RPMI7951 (cell line): ENCODE measurements around the gene ATG16L2. TPM values are rescaled to one million over a fixed set of nuclear protein-coding genes. Genes with fewer than 3 reads are reported as not detected.
A peak's percentile ranks its signal among the peaks of the same experiment; 100 is the strongest.

Experiments used
- DNase-seq: peaks from one replicate; pipeline ENCODE4 v3.0.0-alpha.2; 2012; ENCODE audit warnings: low read depth
- total RNA-seq: library from RNA; depleted of rRNA; stranded (reverse); fragments of >200 nt; shearing (Covaris generic); gene quantifications from 2 replicates; pipeline ENCODE4 v1.2.3, GENCODE V29; 2014; rRNA removed

The ATG16L2 gene, protein sequence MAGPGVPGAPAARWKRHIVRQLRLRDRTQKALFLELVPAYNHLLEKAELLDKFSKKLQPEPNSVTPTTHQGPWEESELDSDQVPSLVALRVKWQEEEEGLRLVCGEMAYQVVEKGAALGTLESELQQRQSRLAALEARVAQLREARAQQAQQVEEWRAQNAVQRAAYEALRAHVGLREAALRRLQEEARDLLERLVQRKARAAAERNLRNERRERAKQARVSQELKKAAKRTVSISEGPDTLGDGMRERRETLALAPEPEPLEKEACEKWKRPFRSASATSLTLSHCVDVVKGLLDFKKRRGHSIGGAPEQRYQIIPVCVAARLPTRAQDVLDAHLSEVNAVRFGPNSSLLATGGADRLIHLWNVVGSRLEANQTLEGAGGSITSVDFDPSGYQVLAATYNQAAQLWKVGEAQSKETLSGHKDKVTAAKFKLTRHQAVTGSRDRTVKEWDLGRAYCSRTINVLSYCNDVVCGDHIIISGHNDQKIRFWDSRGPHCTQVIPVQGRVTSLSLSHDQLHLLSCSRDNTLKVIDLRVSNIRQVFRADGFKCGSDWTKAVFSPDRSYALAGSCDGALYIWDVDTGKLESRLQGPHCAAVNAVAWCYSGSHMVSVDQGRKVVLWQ
- total RNA-seq, result 3.0 and 4.3 TPM in 2 replicates

DNA sequence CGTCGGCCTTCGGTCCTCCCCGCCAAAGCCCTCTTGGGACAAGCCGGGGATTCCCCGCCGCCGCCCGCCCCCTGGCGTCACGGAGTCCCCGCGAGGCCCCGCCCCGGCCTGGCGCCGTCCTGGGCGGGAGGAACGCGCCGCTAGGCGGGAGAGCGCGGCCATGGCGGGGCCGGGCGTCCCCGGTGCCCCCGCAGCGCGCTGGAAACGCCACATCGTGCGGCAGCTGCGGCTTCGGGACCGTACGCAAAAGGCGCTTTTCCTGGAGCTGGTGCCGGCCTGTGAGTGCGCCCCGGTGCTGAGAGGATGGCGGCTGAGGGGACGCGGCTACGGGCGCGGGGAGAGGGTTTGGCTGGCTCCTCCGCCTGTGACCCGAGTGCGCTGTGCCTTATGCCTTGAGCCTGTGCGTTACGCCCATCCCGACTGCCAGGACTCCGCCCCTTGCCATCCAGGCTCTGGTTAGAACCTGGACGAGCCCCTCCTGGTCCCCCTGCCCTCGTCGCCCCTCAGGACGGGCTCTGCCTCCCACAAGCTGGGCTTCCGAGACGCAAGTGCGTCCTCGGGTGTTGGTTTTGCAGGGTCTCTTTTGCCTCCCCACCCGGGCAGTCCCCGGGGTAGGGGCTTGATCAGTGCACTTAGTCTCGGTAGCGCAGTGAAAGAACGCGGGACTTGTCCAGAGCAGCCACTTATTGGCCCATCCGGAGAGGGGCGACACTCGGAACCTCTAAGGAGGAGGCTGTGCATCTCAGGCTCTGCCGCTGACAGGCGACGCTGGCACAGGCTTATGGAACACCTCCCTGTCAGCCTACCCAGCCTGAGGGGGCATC, at the start of gene ATG16L2:
Gene ATG16L2 (plus strand): TSS at position 126 of the 824 bp plus-strand sequence. CDS start 35 bp downstream, at position 161.
- peak; percentile 84 for DNase-seq

DNA sequence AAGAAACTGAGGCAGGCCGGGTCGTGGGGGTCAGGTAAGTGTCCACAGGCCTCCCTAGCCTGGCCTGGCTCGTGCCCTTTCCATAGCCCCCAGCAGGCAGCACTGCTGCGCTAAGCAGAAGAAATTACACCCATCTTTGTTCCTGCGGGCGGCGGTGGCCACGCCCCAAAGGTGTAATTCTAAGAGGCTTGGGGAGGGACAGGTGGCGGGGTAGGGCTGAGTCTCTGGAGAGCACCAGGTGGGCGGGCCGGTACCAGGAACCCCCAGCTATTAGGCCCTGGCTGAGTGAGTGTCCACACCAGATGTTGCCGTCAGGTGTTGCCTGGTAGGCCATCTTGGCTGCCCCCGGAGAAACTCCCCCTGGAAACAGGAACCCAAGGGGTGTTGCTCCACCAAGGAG, 49.7 kb upstream of the ATG16L2 start:
- no peak for DNase-seq

DNA sequence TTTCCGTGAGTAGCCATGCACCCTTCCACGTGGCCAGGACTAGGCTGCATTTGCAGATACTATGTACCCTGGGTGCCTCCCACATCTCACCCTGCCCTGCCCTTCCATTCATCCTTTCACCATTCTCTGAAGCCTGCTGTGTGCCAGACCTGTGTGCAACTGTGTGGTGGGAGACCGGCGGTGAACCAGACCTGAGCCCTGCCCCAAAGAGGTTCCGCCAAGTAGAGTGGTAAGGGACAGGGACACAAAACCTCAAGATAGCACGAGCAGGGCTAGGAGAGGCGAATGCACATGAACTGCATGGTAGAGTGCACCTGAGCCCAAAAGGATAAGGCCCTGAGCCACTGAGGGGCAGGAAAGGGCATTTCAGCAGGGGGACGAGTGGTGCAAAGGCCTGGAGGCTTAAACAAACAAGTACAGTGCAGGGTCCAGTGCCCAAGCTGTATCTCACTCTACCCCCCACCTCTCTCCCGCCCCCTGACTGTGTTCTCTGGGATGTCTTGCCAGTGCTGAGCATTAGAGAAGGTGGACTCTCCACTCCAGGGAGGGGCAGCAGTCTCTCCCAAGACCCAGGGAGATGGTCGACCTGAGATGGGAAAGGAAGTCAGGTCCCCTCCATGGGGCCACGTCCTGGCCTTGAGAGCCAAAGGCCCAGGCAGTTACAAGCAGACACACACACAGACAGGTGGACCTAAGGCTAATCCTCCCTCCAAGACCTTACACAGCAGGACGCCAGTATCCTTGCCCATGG, 47.9 kb upstream of the ATG16L2 start:
- DNase-seq, result no peak

DNA sequence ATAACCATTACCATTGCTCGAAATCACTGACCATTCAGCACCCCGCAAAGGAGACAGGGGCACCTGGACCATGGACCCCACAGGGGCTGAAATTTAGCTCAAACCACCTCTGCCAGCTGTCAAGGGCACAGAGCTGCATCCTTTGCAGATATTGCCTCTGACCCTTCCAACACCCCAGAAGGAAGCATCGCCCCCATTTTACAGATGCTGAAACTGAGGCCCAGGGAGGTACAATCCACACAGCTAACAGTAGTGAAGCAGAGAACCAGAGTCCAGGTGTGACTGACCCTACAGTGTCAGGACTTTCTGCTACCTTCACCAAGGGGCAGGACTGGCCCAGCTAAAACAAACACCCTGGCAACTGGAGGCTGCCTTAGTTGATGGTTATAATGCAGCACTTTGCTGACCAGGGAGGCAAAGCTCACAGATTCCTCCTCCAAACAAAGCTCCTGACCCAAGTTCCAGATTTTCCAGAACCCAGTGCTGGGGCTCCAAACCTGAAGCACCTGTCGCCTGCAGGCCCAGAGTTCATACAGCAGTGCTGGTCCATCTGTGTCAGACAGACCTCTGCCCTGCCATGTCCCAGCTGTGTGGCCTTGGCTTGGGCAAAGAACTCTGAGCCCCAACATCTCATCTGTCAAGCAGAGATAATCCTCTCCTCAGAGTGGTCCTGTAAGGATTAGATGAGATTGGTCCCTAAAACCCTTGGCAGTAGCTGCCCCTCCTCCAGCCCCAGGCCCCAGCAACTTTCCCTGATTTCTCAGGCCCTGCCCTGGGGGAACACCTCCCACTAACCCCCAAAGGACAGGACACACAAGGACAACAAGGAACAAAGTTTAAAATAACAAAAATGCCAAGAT, 46.8 kb upstream of the ATG16L2 start:
- no peak for DNase-seq

DNA sequence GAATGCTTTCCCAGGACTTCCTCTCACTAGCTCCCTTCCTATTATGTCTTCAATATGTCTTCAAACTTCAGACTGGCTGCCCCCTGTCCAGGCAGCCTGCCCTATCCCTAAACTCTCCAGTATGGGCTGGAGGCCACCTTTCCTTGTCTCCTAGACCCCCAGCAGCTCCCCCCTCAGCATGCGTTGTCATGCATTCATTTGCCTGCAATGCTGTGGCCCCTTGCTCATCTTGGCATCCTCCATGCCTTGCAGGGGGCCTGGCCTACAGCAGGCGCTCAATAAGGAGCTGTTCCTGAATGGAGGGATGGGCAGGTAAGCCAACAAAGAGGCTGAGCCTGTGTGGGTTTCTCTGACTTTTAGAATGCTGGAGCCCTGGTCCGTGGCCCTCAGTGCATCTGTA, 45.6 kb upstream of the ATG16L2 start:
- no peak for DNase-seq

DNA sequence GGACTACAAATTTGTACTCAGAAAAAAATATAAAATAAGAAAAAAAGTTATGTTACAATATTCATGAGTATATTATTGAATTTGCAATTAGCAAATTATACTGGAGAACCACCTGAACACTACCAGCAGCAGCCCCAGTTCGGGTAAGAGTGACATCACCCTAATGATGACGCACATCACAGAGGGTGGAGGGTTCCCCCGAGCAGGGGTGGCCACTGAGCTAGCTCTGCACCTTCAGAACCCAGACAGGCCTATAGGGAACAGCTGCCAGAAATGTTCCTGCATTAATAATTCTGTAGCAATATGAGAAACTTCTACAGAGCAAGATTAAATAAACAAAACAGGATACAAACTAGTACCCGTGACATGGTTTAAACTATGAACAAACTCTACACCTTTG, 44.5 kb upstream of the ATG16L2 start:
- no peak for DNase-seq

DNA sequence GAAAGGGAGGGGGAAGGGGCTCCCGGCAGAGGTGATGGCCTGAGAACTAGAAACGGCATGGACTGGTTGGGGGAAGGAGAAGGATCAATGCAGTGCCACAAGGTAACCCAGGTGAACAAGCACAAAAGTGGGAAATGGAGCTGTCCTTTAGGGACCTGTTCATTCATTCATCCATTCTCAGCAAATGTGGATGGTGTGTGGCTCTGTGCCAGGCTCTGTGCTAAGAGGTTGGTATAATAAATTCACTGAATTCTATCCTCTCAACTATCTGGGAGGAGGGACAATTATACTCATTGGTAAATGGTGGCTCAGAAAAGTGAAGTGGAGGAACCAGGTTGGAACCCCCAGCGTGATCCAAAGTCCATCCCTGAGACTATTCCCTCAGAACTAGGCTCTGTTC, 43.4 kb upstream of the ATG16L2 start:
- DNase-seq, result no peak

DNA sequence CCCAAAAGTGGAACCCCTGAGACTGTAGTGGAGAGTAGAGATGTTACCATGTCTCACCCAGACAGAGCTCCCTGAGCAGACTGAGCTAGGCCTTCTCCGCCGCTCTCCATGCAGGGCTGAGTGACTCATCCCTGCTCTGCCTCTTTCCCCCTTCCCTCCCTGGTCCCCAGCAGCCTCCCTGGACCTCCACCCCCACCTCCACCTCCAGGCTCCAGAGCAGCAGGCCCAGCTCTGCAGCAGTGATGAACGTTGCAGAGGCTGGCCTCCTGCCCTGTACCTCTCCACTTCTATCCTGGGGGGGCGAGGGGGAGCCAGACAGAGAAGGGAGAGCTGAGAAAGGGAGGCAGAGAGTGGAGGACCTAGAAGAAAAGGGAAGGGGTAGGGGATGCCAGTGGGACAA, 42.7 kb upstream of the ATG16L2 start:
- peak; percentile 62 for DNase-seq

DNA sequence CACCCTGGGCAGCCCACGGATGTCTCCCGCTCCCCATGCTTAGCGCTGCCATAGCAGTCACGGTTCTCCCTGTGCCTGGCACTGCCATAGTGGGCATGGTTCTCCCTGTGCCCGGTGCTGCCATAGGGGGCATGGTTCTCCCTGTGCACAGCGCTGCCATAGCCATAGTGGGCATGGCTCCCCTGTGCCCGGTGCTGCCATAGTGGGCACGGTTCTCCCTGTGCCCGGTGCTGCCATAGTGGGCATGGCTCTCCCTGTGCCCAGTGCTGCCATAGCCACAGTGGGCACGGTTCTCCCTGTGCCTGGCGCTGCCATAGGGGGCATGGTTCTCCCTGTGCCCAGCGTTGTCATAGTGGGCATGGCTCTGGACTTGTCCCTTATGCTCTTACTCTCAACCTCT, 42.2 kb upstream of the ATG16L2 start:
- DNase-seq, result no peak

DNA sequence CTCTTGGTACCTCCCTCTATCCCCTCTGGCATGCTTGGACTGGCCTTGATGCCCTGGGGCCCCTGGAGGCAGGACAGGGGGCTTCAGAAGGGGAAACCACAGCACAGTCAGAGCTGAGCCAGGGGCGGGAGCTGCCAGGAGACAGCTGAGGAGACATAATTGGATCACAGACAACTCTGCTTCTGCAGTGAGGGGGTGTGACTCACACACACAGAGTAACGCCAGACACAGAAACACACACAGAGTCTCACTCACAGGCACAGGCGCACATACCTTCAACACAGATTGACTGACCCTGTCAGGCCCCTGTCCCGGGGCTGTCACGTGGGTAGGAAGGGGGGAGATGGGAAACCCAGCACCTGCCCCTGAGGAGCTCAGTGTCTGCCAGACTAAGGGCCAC, 40.9 kb upstream of the ATG16L2 start:
- peak; percentile 83 for DNase-seq

DNA sequence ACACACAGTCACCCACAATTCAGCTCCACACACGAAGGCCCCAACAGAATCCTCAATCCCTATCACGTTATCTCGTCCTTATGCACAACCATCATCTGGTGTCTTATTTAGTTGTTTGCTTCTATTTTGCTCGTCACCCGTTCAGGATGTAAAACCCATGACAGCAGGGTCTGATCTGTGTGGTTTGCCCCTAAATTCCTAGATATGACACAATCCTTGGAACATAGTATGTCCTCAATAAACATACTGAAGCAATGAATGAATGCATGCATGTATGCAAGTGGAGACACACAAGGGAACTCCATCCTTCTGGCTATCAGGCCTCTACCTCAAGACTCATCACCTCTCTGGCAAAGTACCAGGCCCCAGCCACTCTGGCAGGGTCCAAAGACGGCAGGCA, 40.5 kb upstream of the ATG16L2 start:
- no peak for DNase-seq

DNA sequence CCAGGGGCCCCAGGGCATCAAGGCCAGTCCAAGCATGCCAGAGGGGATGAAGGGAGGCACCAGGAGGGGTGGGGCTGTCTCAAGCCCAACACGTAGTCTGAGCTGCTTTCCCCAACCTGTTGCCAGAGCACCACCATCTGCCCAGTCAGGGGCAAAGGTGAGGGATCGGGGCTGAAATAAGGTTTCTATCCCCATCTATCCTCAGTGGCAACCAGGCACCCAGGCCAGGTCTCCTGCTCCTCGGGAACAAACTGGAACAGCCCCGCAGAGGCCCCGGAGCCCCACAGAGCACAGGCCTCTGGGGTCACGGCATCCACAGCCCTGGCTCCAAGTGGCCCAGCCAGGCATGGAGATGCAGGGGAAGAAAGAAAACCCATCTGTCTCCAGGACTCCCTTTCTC, 39.7 kb upstream of the ATG16L2 start:
- no peak for DNase-seq

DNA sequence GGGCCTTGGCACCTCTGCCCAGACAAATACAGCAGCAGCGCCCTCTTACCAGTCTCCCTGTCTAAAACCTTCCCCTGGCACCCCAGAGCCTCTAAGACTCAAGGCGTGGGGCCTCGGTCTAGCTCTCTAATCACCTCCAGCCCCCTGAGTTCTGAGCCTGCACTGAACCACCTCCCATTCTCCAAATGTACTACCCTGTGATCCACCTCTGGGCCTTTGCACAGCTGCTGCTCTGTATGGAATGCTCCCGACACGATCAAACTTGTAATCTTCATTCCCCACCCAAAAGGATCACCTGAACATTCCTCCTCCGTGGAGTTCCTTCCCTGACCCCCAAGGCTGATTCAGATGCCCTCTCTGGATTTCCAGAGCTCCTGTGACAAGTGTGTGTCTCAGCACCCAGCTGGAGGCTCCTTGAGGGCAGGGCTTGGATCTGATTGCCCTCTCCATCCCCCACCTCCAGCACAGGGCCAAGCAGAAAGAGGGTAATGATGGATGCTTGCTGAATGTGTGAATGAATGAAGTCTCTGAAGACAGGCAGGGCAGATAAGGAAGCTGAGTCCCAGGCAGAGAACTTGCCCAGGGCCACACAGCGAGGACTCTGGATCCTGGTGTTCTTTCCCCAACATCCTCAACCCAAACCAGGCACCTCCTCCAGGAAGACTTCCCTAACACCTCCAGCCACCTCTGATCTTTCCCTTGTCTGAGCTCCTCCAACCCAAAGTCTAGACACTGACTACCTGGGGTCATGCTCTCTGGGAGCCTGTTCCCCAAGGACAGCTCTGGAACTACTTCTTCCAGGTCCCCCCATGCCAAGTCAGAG, 38.7 kb upstream of the ATG16L2 start:
- DNase-seq, result no peak

DNA sequence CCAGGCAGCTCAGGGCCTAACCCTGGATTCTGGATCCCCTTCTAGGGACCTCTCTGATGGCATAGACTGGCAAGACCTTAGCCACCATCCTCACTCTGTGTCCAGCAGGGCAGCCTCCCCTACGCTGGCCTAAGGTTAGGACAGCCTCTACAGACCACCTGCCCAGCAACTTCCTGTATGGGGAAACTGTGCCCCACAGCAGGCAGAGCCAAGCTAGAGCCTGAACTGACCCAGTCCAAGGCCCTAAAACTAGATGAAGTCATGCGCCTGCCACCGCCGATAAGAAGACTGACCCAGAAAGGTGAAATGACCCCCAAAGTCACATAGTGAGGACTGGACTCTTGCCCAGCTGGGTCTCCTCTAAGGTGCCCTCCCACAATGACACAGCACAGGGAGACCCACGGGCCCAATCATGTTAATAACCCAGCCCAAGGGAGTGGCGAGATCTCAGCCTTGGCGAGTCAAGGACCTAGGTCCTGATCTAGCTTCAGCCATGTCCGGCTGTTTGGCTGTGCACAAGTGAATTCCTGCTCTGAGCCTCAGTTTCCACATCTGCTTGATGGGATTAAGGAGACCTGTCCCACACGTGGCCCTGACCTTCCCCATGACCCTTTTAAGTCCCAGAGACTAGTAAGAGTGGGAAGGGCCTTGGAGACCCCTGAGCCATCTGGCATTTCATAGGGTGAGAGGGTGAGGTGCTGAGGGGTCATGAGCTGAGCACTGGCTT, 37.9 kb upstream of the ATG16L2 start:
- no peak for DNase-seq

DNA sequence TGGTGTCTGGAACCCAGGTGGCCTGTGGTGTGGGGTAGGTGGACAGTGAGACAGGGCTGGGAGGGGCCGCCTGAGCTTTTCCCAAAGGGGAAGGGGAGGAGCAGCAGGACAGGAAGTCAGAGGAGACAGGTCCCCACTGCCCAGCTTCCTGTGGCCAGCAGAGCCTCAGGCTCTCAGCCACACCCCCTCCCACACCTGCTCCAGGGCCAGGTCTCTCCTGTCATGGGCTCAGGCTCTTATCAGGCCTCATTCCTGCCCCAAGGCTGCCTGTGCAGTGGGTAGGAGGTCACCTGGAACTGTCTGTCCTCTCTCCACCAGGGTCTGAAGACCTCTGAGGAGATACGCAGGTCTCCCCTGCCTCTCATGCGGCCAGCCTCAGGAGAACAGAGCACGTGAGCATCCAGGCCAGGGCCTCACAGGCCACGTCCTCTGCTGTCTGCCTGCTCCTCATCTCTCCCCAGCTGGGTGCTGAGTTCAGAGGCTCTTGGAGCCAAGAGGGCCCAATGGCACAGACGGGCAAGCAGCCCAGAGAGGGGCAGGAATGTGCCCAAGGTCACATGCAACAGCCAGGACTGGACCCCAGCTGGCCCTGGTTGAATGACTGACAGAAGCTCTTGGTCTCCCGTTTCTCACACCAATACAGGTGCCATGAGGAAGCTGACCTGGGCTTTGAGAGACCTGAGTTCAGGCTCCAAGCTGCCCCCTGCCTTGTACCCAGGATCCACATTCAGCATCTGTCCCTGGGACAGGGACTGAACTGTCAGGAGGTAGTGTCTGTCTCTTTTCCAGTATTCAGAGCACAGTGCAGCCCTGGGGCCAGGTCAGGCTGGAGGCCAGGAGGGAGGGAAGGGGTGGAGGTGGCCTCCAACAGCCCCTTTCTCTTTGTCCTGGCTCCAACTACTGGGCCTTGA, 37.1 kb upstream of the ATG16L2 start:
- no peak for DNase-seq

DNA sequence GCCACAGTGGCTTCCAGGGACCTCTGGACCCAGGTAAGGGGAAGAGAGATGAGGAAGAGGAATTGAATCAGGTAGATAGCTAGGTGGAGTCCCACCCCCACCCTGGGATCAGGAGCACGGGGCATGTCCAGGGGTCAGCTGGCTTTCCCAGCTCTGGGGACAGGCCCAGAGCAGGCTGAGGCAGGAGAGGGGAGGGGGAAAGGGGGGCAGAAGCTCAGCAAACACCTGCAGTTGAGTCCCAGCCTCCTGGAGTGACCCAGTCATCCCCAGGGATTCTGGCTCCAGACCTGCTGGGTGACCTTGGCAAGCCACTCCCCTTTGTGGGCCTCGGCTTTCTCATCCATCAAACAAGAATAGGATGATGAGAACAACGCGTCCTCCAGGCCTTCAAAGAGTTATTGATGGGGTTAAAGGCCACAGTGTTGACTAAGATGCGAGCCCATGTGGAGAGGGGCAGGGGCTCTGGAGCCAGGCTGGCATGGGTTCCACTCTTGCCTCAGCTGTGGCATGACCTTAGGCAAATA, 36.4 kb upstream of the ATG16L2 start:
- DNase-seq, result no peak

DNA sequence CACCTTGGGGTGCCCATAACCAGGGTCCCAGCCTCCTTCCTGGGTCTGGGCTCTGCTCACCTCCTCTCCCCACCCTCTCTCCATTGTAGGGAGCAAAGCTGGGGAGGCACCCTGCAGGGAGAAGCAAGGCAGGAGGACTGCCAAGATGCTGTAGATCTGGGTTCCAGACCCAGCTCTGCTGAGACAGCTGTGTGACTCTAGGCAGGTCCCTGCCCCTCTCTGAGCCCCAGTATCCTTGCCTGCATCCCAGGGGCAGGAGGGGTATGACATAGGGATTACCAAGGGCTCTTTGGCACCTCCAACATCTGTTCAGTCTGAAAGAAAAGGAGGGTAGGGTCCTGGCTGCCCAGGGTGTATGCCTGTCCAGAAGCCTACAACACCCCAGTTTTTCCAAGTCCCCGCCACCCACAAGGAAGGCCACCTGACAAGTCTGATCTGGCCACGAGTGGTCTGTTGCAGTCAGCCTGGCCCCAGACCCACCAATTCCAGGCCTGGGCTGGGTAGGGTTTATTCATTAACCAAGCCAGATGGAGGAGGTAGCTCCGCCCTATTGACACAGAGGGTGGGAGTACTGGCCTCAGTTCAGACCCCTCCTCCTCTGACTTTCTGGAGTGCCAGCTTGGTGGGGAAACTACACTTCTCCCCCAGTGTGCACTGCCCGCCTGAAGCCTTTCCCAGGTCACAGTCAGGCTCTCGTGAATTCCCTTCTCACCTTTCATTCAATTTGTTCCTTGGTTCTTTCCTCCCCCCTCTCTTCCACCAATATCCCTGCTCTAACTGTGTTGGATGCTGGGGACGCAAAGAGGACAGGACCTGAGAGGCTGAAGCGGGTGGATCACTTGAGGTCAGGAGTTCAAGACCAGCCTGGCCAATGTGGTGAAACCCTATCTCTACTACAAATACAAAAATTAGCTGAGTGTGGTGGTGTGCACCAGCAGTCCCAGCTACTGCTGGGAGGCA, 35.4 kb upstream of the ATG16L2 start:
- no peak for DNase-seq
